ENCODE results near the gene VNN1.

The VNN1 gene

GRCh38 chr6:132750455-132751248 lies 36.8 kb upstream of the VNN1 start:
- H3K79me2 ChIP-seq (ENCODE audit: insufficient read depth, low read length) = no peaks in the 10 kb centered on the region
- no peak for TF ChIP-seq EZH2 (IDR thresholded peaks at IDR 0.05; ENCODE audit: borderline replicate concordance, low read depth, low read length, severe bottlenecking)
- TF ChIP-seq, protein P1, sequence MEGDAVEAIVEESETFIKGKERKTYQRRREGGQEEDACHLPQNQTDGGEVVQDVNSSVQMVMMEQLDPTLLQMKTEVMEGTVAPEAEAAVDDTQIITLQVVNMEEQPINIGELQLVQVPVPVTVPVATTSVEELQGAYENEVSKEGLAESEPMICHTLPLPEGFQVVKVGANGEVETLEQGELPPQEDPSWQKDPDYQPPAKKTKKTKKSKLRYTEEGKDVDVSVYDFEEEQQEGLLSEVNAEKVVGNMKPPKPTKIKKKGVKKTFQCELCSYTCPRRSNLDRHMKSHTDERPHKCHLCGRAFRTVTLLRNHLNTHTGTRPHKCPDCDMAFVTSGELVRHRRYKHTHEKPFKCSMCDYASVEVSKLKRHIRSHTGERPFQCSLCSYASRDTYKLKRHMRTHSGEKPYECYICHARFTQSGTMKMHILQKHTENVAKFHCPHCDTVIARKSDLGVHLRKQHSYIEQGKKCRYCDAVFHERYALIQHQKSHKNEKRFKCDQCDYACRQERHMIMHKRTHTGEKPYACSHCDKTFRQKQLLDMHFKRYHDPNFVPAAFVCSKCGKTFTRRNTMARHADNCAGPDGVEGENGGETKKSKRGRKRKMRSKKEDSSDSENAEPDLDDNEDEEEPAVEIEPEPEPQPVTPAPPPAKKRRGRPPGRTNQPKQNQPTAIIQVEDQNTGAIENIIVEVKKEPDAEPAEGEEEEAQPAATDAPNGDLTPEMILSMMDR (IDR thresholded peaks at IDR 0.05; ENCODE audit: borderline replicate concordance, extremely low read depth, low read length, poor library complexity, severe bottlenecking) = no peak
- no peaks in the 10 kb centered on the region for H3K36me3 ChIP-seq (ENCODE audit: insufficient read depth, low read length)
- H2AFZ ChIP-seq (ENCODE audit: low read depth, low read length) = no peak overlapping the region
- no peaks in the 10 kb centered on the region for H3K9me3 ChIP-seq (ENCODE audit: insufficient read depth, low read length, severe bottlenecking)
- no peaks in the 10 kb centered on the region for H4K20me1 ChIP-seq (ENCODE audit: insufficient read depth, low read length)
- H3K27ac ChIP-seq (ENCODE audit: low read length) = no peak overlapping the region
- H3K27me3 ChIP-seq (ENCODE audit: insufficient read depth, low read length, poor library complexity) = no peaks in the 10 kb centered on the region
- DNase-seq (no peak), ATAC-seq (ENCODE audit: insufficient read depth, low read depth) (no peak)
- no peaks in the 10 kb centered on the region for H3K4me1 ChIP-seq (ENCODE audit: insufficient read depth, low read length)
- no peak overlapping the region for H3K9ac ChIP-seq (ENCODE audit: low read depth, low read length)
- no peak overlapping the region for H3K4me2 ChIP-seq (ENCODE audit: insufficient read depth, low read length)
- no peak overlapping the region for H3K4me3 ChIP-seq (ENCODE audit: low read depth in 1 of 2, low read length in 2 of 2)

DNA sequence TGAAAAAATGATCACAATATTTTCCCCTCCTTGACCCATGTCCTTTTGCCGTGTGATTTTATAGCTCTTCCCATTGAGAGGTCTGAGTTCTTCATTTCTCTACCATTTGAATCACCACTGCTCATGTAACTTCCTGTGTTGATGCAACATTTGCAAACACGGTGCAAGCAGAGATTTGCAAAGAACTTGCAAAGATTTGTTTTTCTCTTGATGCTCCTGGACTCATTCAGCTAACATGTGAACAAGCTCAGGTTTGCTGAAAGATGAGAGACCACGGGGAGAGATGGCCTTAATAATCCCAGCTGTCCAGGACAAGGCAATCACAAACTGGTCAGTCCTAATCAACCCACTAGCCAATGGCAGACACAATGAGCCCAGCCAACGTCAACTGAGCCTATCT lies 35.3 kb upstream of the VNN1 start:
- Histone ChIP-seq H3K4me2 (ENCODE audit: insufficient read depth, low read length) (no peak overlapping the region), H3K9ac (ENCODE audit: low read depth, low read length) (no peak overlapping the region), H3K9me3 (ENCODE audit: insufficient read depth, low read length, severe bottlenecking) (no peaks in the 10 kb centered on the region), H3K27ac (ENCODE audit: low read length) (no peak overlapping the region), H3K36me3 (ENCODE audit: insufficient read depth, low read length) (no peaks in the 10 kb centered on the region), H4K20me1 (ENCODE audit: insufficient read depth, low read length) (no peaks in the 10 kb centered on the region), H3K4me1 (ENCODE audit: insufficient read depth, low read length) (no peaks in the 10 kb centered on the region), H3K4me3 (ENCODE audit: low read depth in 1 of 2, low read length in 2 of 2) (no peak overlapping the region), H3K79me2 (ENCODE audit: insufficient read depth, low read length) (no peaks in the 10 kb centered on the region), H2AFZ (ENCODE audit: low read depth, low read length) (no peak overlapping the region), H3K27me3 (ENCODE audit: insufficient read depth, low read length, poor library complexity) (no peaks in the 10 kb centered on the region)
- DNase-seq (no peak), ATAC-seq (ENCODE audit: insufficient read depth, low read depth) (no peak)
- TF ChIP-seq, protein P1 (IDR thresholded peaks at IDR 0.05; ENCODE audit: borderline replicate concordance, extremely low read depth, low read length, poor library complexity, severe bottlenecking) = no peak

- TF ChIP-seq EZH2 (IDR thresholded peaks at IDR 0.05; ENCODE audit: borderline replicate concordance, low read depth, low read length, severe bottlenecking) = no peak
- TF ChIP-seq, protein P1 (IDR thresholded peaks at IDR 0.05; ENCODE audit: borderline replicate concordance, extremely low read depth, low read length, poor library complexity, severe bottlenecking) = no peak
- Histone ChIP-seq H3K79me2 (ENCODE audit: insufficient read depth, low read length) (no peaks in the 10 kb centered on the region), H3K36me3 (ENCODE audit: insufficient read depth, low read length) (no peaks in the 10 kb centered on the region), H3K4me1 (ENCODE audit: insufficient read depth, low read length) (no peaks in the 10 kb centered on the region), H2AFZ (ENCODE audit: low read depth, low read length) (no peak overlapping the region), H4K20me1 (ENCODE audit: insufficient read depth, low read length) (no peaks in the 10 kb centered on the region), H3K4me3 (ENCODE audit: low read depth in 1 of 2, low read length in 2 of 2) (no peak overlapping the region), H3K27ac (ENCODE audit: low read length) (no peak overlapping the region), H3K4me2 (ENCODE audit: insufficient read depth, low read length) (no peak overlapping the region), H3K9ac (ENCODE audit: low read depth, low read length) (no peak overlapping the region), H3K9me3 (ENCODE audit: insufficient read depth, low read length, severe bottlenecking) (no peaks in the 10 kb centered on the region), H3K27me3 (ENCODE audit: insufficient read depth, low read length, poor library complexity) (no peaks in the 10 kb centered on the region)
- DNase-seq = no peak
- ATAC-seq (ENCODE audit: insufficient read depth, low read depth) = no peak
Observed at GRCh38 chr6:132748446-132748845, 34.6 kb upstream of the VNN1 start.

Measured in DND-41 (cell line).